ENCODE measurements around the gene FGF19. TPM values are rescaled to one million over a fixed set of nuclear protein-coding genes. Genes with fewer than 3 reads are reported as not detected.

Gene FGF19
- total RNA-seq, 1 donor from 2014 or later: not detected

GRCh38 chr11:69659591-69659990, 44.2 kb downstream of the FGF19 start:
- Mint-ChIP-seq H3K36me3 (ENCODE audit: low read depth) (peaks cover 22% of the 10 kb centered on the region), H3K4me3 (no peak overlapping the region), H3K27me3 (no peaks in the 10 kb centered on the region), H3K9me3 (no peaks in the 10 kb centered on the region), H3K27ac (no peak overlapping the region), H3K4me1 (no peaks in the 10 kb centered on the region)
- ChIA-PET CTCF (no interaction called here), POLR2A (no interaction called here)
- DNase-seq: no peak
- TF ChIP-seq, protein P1, sequence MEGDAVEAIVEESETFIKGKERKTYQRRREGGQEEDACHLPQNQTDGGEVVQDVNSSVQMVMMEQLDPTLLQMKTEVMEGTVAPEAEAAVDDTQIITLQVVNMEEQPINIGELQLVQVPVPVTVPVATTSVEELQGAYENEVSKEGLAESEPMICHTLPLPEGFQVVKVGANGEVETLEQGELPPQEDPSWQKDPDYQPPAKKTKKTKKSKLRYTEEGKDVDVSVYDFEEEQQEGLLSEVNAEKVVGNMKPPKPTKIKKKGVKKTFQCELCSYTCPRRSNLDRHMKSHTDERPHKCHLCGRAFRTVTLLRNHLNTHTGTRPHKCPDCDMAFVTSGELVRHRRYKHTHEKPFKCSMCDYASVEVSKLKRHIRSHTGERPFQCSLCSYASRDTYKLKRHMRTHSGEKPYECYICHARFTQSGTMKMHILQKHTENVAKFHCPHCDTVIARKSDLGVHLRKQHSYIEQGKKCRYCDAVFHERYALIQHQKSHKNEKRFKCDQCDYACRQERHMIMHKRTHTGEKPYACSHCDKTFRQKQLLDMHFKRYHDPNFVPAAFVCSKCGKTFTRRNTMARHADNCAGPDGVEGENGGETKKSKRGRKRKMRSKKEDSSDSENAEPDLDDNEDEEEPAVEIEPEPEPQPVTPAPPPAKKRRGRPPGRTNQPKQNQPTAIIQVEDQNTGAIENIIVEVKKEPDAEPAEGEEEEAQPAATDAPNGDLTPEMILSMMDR (IDR thresholded peaks at IDR 0.05): no peak
- no peak for ATAC-seq (ENCODE audit: low read depth)
- intact Hi-C loops (cut with micrococcal nuclease): no loop called here

- no peak overlapping the region for H3K27ac Mint-ChIP-seq
- TF ChIP-seq, protein P1 (IDR thresholded peaks at IDR 0.05): no peak
- H3K4me1 Mint-ChIP-seq: no peaks in the 10 kb centered on the region
- DNase-seq (no peak), ATAC-seq (ENCODE audit: low read depth) (no peak)
- intact Hi-C loops (cut with micrococcal nuclease): no loop called here
- H3K36me3 Mint-ChIP-seq (ENCODE audit: low read depth): peaks cover 15% of the 10 kb centered on the region
- H3K4me3 Mint-ChIP-seq: no peak overlapping the region
- no peaks in the 10 kb centered on the region for H3K9me3 Mint-ChIP-seq
- CTCF ChIA-PET: interaction anchor here (1.2 kb wide), 1 partner anchor 11 kb away, joined by 3 read pairs; no protein-coding TSS in a partner anchor
- POLR2A ChIA-PET: no interaction called here
- H3K27me3 Mint-ChIP-seq: no peaks in the 10 kb centered on the region
Observed at GRCh38 chr11:69658626-69659450, 45.0 kb downstream of the FGF19 start.

DNA sequence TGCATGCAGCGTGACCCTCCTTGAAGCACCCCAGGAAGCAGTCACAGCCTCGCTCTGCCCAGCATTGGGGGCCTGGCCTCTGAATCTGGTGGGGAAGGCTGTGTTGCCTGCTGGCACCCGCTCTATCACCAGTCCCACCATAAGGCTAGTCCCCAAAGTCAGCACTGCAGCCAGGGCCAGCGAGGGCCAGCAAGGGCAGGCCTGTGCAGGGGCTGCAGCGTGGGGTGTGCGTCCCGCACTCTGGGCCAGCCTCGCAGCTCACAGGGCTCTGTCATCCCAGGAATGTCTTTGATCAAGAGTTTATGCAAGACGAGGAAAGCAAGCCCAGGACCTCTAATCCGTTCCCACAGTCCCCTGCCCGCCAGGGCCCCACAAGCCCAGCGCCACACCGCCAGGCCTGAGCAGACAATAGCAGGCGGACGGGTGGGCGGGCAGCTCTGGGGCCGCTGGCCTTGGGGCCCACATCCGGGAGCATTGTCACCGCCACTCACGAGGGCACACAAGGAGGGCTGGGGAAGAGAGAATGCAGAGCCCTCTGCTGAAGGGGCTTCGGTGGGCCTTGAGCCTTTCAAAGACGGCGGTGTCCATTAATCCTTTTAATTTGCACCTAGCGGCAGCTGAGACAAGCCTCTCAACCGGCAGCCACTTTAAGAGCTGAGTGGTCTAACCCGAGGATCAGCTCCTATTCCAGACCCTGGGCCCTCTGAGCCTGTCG, 45.8 kb downstream of the FGF19 start:
- no peaks in the 10 kb centered on the region for H3K9me3 Mint-ChIP-seq
- POLR2A ChIA-PET: no interaction called here
- H3K27ac Mint-ChIP-seq: no peak overlapping the region
- peaks cover 12% of the 10 kb centered on the region for H3K36me3 Mint-ChIP-seq (ENCODE audit: low read depth)
- ATAC-seq (ENCODE audit: low read depth) (no peak), DNase-seq (no peak)
- H3K4me3 Mint-ChIP-seq: no peak overlapping the region
- no peaks in the 10 kb centered on the region for H3K4me1 Mint-ChIP-seq
- intact Hi-C loops (cut with micrococcal nuclease): no loop called here
- no peaks in the 10 kb centered on the region for H3K27me3 Mint-ChIP-seq
- TF ChIP-seq, protein P1 (IDR thresholded peaks at IDR 0.05): no peak
- CTCF ChIA-PET: interaction anchor here (1.2 kb wide), 1 partner anchor 11 kb away, joined by 3 read pairs; no protein-coding TSS in a partner anchor

GRCh38 chr11:69657456-69657910, 46.3 kb downstream of the FGF19 start:
- ATAC-seq (ENCODE audit: low read depth) (no peak), DNase-seq (no peak)
- peaks cover 11% of the 10 kb centered on the region for H3K36me3 Mint-ChIP-seq (ENCODE audit: low read depth)
- no peaks in the 10 kb centered on the region for H3K9me3 Mint-ChIP-seq
- no peaks in the 10 kb centered on the region for H3K27me3 Mint-ChIP-seq
- no peak overlapping the region for H3K27ac Mint-ChIP-seq
- intact Hi-C loops (cut with micrococcal nuclease): no loop called here
- ChIA-PET POLR2A (no interaction called here), CTCF (no interaction called here)
- no peak overlapping the region for H3K4me3 Mint-ChIP-seq
- TF ChIP-seq, protein P1 (IDR thresholded peaks at IDR 0.05): no peak
- H3K4me1 Mint-ChIP-seq: no peaks in the 10 kb centered on the region

Data from activated B cell treated with CpG ODN at 0.5 μM for 24 hours (primary cell).